Sigmoid colon (tissue), 7 donors: ENCODE data around the gene LRRFIP1. TPM values are rescaled to one million over a fixed set of nuclear protein-coding genes. Genes with fewer than 3 reads are reported as not detected.
A peak's percentile ranks its signal among the peaks of the same experiment; 100 is the strongest.

Experiments used
- DNase-seq: peaks from one replicate; pipeline ENCODE4 v3.0.0-alpha.2; 2019
- H3K27ac ChIP-seq, 4 donors: fragments of 200-600 bp; sonication (generic); one replicate each; pipeline ENCODE4 v1.5.1; 2016 to 2019; ENCODE audit warnings: mild to moderate bottlenecking in 1 of 4
- H3K27me3 ChIP-seq, 3 donors: fragments of 200-600 bp; sonication (generic); one replicate each; pipeline ENCODE4 v1.5.1; 2019; ENCODE audit warnings: mild to moderate bottlenecking in 1 of 3
- H3K36me3 ChIP-seq, 4 donors: fragments of 200-600 bp; sonication (generic); one replicate each; pipeline ENCODE4 v1.5.1; 2016 to 2019
- H3K4me1 ChIP-seq, 4 donors: fragments of 200-600 bp; sonication (generic); one replicate each; pipeline ENCODE4 v1.5.1; 2017 to 2019
- H3K4me3 ChIP-seq, 4 donors: fragments of 200-600 bp; sonication (generic); one replicate each; pipeline ENCODE4 v1.5.1; 2017 to 2019; ENCODE audit warnings: mild to moderate bottlenecking in 2 of 4, moderate library complexity in 1 of 4
- H3K9me3 ChIP-seq, 4 donors: fragments of 200-600 bp in 3 of 4; sonication (generic) in 3 of 4; one replicate each; pipeline versions ENCODE4 v1.5.1 to v1.6.1; 2013 to 2019
- CTCF ChIP-seq, 4 experiments: fragments of 450-650 bp in 3 of 4; fragments of 200-600 bp in 1 of 4; IDR thresholded peaks; one replicate each; pipeline ENCODE4 v1.5.1; 2016 to 2019; ENCODE audit warnings: antibody characterized with exemption in 4 of 4, mild to moderate bottlenecking in 3 of 4, moderate library complexity in 2 of 4
- EP300 ChIP-seq, 4 donors: sonication (generic); formaldehyde crosslinking; IDR thresholded peaks; one replicate each; pipeline ENCODE4 v1.6.1; 2017; ENCODE audit warnings: antibody characterized with exemption in 4 of 4
- POLR2A ChIP-seq, 2 donors: fragments of 450-650 bp; IDR thresholded peaks; one replicate each; pipeline ENCODE4 v1.6.1; 2016; ENCODE audit warnings: antibody characterized with exemption in 2 of 2, mild to moderate bottlenecking in 2 of 2, moderate library complexity in 2 of 2
- POLR2AphosphoS5 ChIP-seq, 4 donors: sonication (generic); formaldehyde crosslinking; IDR thresholded peaks; one replicate each; pipeline ENCODE4 v1.6.1; 2017; ENCODE audit warnings: antibody characterized with exemption in 4 of 4
- WGBS, 2 donors: extraction: QIAGEN DNeasy Blood & Tissue Kit; methylation state at CpG; one replicate each; pipeline ENCODE4 v1.1.7; 2013; 5-methylcytosine and 5-hydroxymethylcytosine counted together
- intact Hi-C: fragments of 100-400 bp; cut with DNase I; formaldehyde crosslinking; loops from one replicate; pipeline ENCODE4 v1.15.1; 2023
- polyA plus RNA-seq, 3 donors: library from polyadenylated mRNA; stranded (reverse); fragments of 200-250 nt; gene quantifications; one replicate each; pipeline ENCODE4 v1.2.3, GENCODE V29; 2013
- total RNA-seq, 4 donors: library from RNA; depleted of rRNA; stranded (reverse); fragments of >200 nt; gene quantifications; one replicate each; pipeline ENCODE4 v1.1.0, GENCODE V29; 2016
- donor health status: healthy with polysubstance abuse.
- donor health status: Bipolar disorder and iron deficiency.
- donor health status: healthy.

Gene LRRFIP1
- total and polyA plus RNA-seq, 7 donors, result 42.0 to 185 (median 112) TPM

GRCh38 chr2:237602409-237602808, 25.0 kb upstream of the LRRFIP1 start:
- no peaks in the 10 kb centered on the region for H3K27me3 ChIP-seq
- TF ChIP-seq POLR2A (IDR thresholded peaks at IDR 0.05) (no peak), CTCF (IDR thresholded peaks at IDR 0.05) (no peak), EP300 (IDR thresholded peaks at IDR 0.05) (no peak), POLR2AphosphoS5 (IDR thresholded peaks at IDR 0.05) (no peak)
- 82 to 87% methylated on average over 7 of the region's 7 CpGs for WGBS, 2 donors
- no peak overlapping the region for H3K4me3 ChIP-seq
- no peaks in the 10 kb centered on the region for H3K36me3 ChIP-seq
- peaks cover 0 to 21% (median 17%) of the 10 kb centered on the region in 4 donors for H3K4me1 ChIP-seq
- DNase-seq, result no peak
- no peaks in the 10 kb centered on the region for H3K9me3 ChIP-seq
- H3K27ac ChIP-seq, result no peak overlapping the region
- intact Hi-C loops, result loop anchor here (5.0 kb wide), 1 partner anchor 145 kb away; no protein-coding TSS in a partner anchor

GRCh38 chr2:237603049-237603717, 24.2 kb upstream of the LRRFIP1 start:
- TF ChIP-seq POLR2A (IDR thresholded peaks at IDR 0.05) (no peak), CTCF (IDR thresholded peaks at IDR 0.05) (no peak), POLR2AphosphoS5 (IDR thresholded peaks at IDR 0.05) (no peak), EP300 (IDR thresholded peaks at IDR 0.05) (no peak)
- intact Hi-C loops, result loop anchor here (5.0 kb wide), 1 partner anchor 144 kb away; no protein-coding TSS in a partner anchor
- Histone ChIP-seq H3K27me3 (no peaks in the 10 kb centered on the region), H3K9me3 (no peaks in the 10 kb centered on the region), H3K36me3 (no peaks in the 10 kb centered on the region), H3K4me1 (peaks cover 0 to 21% (median 17%) of the 10 kb centered on the region in 4 donors), H3K4me3 (peak overlapping the region in 1 of 4 donors; percentile 4), H3K27ac (peak overlapping the region in 2 of 4 donors; percentile 23 to 44)
- WGBS, 2 donors, result 71 to 83% methylated on average over 13 of the region's 13 CpGs
- DNase-seq, result no peak

GRCh38 chr2:237603718-237604362, 23.5 kb upstream of the LRRFIP1 start:
- Histone ChIP-seq H3K4me3 (peak overlapping the region in 1 of 4 donors; percentile 4), H3K27me3 (no peaks in the 10 kb centered on the region), H3K27ac (peak overlapping the region in 2 of 4 donors; percentile 32 to 44), H3K36me3 (no peaks in the 10 kb centered on the region), H3K9me3 (no peaks in the 10 kb centered on the region), H3K4me1 (peaks cover 0 to 21% (median 17%) of the 10 kb centered on the region in 4 donors)
- intact Hi-C loops, result loop anchor here (5.0 kb wide), 1 partner anchor 143 kb away; no protein-coding TSS in a partner anchor
- WGBS, 2 donors, result 27 to 44% methylated on average over 15 of the region's 15 CpGs
- no peak for DNase-seq
- TF ChIP-seq CTCF (IDR thresholded peaks at IDR 0.05) (no peak), EP300 (IDR thresholded peaks at IDR 0.05) (peak in 1 of 4 donors; percentile 18), POLR2A (IDR thresholded peaks at IDR 0.05) (no peak), POLR2AphosphoS5 (IDR thresholded peaks at IDR 0.05) (peak; percentile 40 to 77 (median 57))

- intact Hi-C loops, result loop anchor here (5.0 kb wide), 1 partner anchor 143 kb away; no protein-coding TSS in a partner anchor
- Histone ChIP-seq H3K27me3 (no peaks in the 10 kb centered on the region), H3K4me1 (peaks cover 0 to 18% (median 14%) of the 10 kb centered on the region in 4 donors), H3K4me3 (no peak overlapping the region), H3K36me3 (no peaks in the 10 kb centered on the region), H3K9me3 (no peaks in the 10 kb centered on the region), H3K27ac (peak overlapping the region in 1 of 4 donors; percentile 44)
- WGBS, 2 donors, result 88 to 95% methylated on average over 11 of the region's 11 CpGs
- DNase-seq, result no peak
- TF ChIP-seq POLR2A (IDR thresholded peaks at IDR 0.05), result no peak
- TF ChIP-seq POLR2AphosphoS5 (IDR thresholded peaks at IDR 0.05), result no peak
- no peak for TF ChIP-seq CTCF (IDR thresholded peaks at IDR 0.05)
- TF ChIP-seq EP300 (IDR thresholded peaks at IDR 0.05), result no peak
Measured at GRCh38 chr2:237604391-237604790, 23.0 kb upstream of the LRRFIP1 start.
